Embryonic facial prominence (tissue), 1 donor: ENCODE results near the gene SMARCC1.

ENCODE experiments used
- DNase-seq: peaks from one replicate; pipeline ENCODE4 v3.0.0-alpha.2; 2016; ENCODE audit errors: extremely low spot score

Gene SMARCC1

GRCh38 chr3:47635536-47635935, 146.2 kb downstream of the SMARCC1 start:
- no peak for DNase-seq

GRCh38 chr3:47634996-47635395, 146.7 kb downstream of the SMARCC1 start:
- DNase-seq = no peak

DNA sequence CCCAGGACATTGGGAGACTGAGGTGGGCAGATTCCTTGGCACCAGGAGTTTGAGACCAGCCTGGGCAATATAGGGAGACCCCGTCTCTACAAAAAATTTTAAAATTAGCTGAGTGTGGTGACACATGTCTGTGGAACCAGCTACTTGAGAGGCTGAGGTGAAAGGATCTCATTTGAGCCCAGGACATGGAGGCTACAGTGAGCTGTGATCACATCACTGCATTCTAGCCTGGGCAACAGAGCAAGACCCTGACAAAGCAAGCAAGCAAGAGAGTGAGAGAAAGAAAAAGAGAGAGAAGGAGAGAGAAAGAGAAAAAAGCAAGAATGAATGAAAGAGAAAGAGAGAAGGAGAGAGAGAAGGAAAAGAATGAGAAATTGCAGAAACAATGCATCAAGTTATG, 150.9 kb downstream of the SMARCC1 start:
- DNase-seq = no peak

DNA sequence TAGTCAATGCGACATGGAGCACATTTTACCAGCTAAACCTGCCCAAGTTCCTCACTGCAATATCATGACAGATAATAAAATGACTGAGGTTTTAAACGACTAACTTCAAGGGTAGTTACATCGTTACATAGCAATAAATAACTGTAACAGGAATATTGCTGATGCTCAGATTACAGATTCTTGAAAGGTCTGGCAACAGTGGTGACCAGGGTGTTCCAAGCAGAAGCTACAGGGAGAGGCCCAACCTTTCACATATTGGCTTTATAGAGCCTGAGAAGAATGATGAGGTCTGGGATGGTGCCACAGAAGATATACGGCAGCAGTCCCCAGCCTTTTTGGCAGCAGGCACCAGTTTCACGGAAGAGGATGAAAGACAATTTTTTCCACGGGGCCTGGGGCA, 151.9 kb downstream of the SMARCC1 start:
- DNase-seq = no peak

DNA sequence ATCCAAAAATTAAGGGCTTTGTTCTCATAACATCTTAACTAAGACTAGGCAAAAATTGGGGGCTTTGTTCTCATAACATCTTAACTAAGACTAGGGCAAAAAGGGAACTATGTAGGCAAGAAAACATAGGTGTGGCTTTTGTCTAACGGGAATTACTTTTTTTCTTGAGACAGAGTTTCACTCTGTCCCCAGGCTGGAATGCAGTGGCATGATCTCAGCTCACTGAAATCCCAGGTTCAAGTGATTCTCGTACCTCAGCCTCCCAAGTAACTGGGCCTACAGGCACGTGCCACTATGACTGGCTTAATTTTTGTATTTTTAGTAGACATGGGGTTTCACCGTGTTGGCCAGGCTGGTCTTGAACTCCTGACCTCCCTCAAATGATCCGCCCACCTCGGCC, 153.3 kb downstream of the SMARCC1 start:
- no peak for DNase-seq

DNA sequence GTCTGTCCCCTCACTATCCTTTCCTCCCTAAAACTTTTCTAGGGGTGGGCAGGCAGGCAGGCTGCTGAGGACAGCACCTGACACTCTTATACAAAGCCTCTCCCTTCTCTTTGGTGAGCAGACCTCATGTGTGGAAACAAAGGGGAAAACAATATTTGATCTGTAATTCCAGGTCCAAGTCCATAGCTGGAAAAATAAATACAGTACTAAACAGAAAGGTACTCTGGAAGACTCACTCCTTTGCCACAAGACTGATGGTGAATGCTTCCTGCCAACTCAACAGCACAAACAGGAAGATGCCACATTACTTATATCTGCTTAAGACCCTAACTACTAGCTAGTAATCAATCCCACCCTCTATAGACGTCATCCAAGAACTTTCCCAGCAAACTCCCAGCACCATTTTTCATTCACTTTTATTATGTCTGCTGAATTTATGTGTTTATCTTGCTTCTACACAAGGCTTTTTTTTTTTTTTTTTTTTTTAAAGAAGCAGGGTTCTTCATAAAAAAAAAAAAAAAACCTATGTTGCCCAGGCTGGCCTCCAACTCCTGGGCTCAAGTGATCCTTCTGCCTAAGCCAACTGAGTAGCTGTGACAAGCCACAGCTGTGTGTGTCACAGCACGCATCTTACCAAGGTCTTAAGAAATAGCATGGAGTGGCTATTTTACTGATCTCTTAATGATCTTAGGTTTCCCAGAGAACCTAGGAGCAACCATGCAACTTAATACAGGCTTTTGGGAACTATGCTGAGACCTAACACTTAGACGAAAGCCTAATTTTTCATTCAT, 158.8 kb downstream of the SMARCC1 start:
- DNase-seq = no peak

DNA sequence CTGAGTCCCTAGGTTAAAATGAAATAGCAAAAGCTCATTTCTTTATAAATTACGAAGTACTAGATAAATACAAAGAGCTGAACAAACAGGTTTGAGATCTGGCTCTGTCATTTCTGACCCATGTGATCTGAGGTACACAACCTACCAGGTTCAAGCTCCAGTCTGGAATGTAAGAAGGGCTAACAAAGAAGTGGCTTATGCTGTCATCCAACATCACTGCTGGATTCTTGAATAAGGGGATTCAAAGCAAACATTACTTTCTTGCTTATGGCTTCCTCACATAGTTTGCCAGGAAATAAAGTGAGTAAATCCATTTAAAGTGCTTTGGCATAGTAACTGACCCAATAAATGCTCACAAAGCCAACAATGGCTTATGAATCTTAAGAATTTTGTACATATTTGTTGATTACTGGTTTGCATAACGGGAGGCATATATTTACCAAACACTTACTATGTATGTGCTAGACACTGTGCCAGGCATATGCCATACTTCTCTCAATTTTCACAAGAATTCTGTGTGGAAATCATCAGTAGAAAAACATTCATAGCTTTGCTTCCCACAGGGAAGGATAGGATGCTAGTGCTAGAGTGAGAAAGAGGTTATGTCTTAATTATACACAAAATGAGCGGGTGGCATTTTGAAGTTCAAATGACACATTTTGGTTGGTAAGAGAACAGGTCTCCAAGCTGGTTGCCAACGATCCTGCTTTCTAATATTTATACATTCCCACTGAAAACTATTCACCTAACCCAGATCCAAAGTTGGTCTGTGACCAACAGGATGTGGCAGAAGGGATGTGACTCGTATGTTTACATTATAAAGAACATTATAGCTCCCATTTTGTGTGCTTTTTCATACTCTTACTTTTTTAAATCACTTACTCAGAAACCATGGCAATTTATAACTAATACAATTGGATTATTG, 164.3 kb downstream of the SMARCC1 start:
- DNase-seq = no peak

- DNase-seq = no peak
These were observed 166.9 kb downstream of the SMARCC1 start for GRCh38 chr3:47614788-47615187.

DNA sequence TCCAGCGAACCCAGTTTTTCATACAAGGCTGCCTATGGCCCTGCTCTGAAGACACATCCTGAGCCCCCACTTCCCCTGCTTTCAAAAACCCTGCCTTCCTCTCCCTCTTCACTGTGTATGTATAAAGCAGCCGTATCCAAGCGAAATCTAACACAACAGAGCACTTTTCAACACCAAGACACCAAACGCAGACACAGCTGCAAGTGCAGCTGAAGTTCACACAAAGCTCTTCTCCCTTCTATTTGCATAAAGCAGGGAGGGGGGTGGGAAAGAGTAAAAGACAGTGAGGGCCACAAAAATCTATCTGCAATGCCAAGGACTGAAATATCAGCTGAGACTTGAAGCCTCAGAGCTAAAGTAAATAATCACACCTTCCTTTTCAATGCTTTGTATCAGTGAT, 168.0 kb downstream of the SMARCC1 start:
- no peak for DNase-seq

- DNase-seq = no peak
These were observed 168.8 kb downstream of the SMARCC1 start for GRCh38 chr3:47612879-47613278.

- DNase-seq = no peak
These were observed 169.5 kb downstream of the SMARCC1 start for GRCh38 chr3:47612178-47612577.

GRCh38 chr3:47611576-47611975, 170.1 kb downstream of the SMARCC1 start:
- DNase-seq = no peak

- DNase-seq = no peak
These were observed 171.1 kb downstream of the SMARCC1 start for GRCh38 chr3:47610583-47610982.

DNA sequence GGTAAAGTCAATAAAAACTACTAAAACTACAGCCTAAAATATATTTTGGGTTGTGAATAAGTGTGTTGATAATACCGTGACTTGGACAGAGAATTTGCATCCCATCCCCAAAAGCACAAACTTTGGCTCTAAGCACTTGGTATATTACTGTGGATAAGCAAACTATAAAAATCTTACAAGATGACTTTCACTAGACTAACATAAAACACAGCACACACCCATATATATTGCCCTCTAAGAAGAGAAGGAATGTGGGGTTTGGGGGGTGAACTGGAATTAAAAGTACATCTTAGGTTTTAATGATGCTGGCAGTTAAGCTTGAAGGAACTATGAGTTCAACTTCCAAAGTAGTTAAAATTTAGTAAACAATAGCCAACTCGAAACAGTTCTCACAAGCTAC, 174.4 kb downstream of the SMARCC1 start:
- DNase-seq = no peak

- DNase-seq = no peak
These were observed 175.5 kb downstream of the SMARCC1 start for GRCh38 chr3:47606165-47606564.

DNA sequence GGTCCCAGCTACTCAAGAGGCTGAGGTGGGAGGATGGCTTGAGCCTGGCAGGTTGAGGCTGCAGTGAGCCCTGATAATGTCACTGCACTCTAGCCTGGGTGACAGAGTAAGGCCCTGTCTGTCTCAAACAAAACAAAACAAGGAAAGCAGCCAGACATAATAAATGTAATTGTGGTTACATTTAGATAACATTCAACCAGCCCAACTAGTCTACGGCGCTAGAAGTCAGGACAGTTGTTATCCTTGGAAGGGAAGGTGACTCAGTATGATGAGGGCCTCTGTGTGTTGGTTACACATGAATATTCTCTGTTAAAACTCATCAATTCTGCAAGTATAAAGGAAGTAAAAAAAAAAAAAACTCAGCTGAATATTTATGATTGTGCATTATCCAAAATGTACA, 176.0 kb downstream of the SMARCC1 start:
- no peak for DNase-seq

GRCh38 chr3:47604145-47604544, 177.5 kb downstream of the SMARCC1 start:
- DNase-seq = no peak

DNA sequence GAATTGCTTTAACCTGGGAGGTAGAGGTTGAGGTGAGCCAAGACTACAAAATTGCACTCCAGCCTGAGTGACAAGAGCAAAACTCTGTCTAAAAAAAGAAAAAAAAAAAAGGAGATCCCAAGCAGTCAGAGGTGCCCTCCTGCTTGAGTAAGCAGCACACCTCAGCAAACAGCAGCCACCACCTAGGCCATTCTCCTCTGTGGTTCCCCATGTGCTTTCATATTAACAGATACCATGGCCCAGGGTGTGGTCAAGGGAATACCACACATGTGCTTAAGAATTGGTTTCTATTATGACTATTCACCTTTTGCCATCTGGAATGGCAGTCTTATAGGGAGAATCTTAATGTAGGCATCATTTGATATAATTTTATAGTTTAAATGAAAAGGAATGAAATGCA, 178.4 kb downstream of the SMARCC1 start:
- no peak for DNase-seq

DNA sequence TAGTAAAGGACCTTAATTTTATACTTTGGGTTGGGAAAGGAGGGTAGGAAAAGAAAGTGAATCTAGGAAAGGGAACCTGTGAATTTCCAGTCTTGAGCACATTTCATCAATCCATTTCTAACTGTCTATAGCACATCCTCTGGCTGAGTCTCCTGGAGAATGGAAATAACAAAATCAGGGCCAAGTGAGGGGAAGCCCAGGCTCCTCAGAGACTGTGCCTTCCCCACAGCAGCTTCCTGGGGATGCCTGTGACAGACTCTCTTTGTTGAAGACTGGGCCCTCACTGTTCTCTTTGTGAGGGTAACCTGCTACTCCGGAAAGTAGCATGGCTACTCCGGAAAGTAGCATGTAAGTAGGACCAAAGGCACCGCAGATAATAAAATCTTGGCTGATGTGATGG, 180.4 kb downstream of the SMARCC1 start:
- DNase-seq = no peak

DNA sequence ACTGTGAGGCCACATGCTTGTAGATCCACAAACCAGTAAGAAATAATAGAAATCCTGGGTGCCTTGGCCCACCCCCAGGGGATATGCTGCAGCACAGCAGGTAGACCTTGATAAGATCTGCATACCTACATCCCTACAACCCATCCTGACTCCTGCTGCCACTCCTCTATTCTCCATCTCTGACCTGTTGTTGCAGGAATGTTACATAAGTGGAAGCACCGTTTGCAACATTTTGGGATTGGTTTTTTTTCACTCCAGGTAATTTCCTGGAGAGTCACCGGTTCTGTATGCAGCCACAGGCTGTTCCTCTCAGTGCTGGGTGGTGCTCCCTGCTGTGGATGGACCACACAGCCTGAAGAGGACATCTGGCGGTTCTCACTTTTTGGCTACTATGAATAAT, 186.9 kb downstream of the SMARCC1 start:
- DNase-seq = no peak

DNA sequence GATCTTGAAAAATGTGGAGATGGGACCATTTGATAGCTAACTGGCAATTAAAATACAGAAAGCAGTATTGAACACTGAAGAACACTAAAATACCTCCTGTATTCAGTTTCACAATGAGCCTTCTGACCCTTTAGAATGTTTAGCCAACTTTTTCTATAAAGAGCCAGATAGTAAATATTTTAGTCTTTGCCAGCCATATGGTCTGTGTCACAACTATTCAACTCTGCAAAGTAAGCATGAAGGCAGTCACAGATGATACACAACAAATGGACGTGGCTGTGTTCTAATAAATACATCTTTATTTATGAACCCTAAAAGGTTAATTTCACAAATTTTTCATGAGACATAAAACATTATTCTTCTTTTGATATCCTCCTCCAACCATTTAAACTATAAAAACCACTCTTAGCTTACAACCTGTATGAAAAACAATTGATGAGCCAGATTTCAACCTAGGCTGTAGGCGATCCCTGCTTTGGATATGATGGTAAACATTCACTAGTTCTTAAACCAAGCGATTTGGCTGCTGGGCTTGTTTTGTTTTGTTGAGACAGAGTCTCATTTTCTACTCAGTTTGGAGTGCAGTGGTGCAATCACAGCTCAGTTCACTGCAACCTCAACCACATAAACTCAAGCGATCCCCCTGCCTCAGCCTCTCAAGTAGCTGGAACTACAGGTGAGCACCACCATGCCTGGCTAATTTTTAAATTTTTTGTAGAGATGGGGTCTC, 189.5 kb downstream of the SMARCC1 start:
- DNase-seq = no peak

DNA sequence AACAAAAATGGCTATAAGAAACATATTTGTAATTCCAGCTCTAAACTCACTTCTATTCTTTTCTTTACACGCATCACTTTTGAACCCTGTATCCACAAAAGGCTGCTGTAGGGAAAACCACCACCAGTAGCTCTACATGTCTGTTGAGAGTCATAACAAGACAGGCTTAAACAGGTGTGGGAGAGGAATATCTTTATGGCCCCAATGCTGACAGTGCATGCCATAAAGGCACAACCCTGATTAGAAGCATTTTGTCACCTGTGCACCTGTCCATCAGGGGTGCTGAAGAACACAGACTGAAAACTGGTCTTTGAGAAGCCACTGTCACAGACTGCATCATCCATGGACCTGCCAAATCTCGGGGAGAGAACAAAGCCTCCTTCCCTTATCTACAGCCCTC, 191.5 kb downstream of the SMARCC1 start:
- no peak for DNase-seq
